ENCODE data around the gene GLP2R. TPM values are rescaled to one million over a fixed set of nuclear protein-coding genes. Genes with fewer than 3 reads are reported as not detected.

Gene GLP2R
- total and polyA plus RNA-seq, 2 of the 13 experiments (the other 11 are each of a cell fraction or from before 2014, with no cell fraction given) = 0.65 to 1.4 TPM

GRCh38 chr17:9818760-9819159 is 7.0 kb upstream of the GLP2R start (continued):
- TF ChIP-seq ZNF512B (CRISPR knock-in tag; IDR thresholded peaks at IDR 0.05; ENCODE audit: borderline replicate concordance) (no peak), FOSL2 (CRISPR knock-in tag; IDR thresholded peaks at IDR 0.05) (no peak), FOSL1 (CRISPR knock-in tag; IDR thresholded peaks at IDR 0.05; ENCODE audit: borderline replicate concordance) (no peak), RBFOX2 (IDR thresholded peaks at IDR 0.05; ENCODE audit: low read depth, low read length) (no peak), RBM22 (optimal IDR thresholded peaks at IDR 0.05; ENCODE audit: low read length) (no peak), MED8 (CRISPR knock-in tag; IDR thresholded peaks at IDR 0.05; ENCODE audit: insufficient replicate concordance) (no peak), BRCA1 (CRISPR knock-in tag; IDR thresholded peaks at IDR 0.05) (no peak)

GRCh38 chr17:9820448-9820847 is 5.3 kb upstream of the GLP2R start:
- intact Hi-C loops (cut with micrococcal nuclease; ENCODE audit: unreplicated experiment) = no loop called here
- no peaks in the 10 kb centered on the region for H4K20me1 ChIP-seq (ENCODE audit: insufficient read depth, low read length)
- no peak overlapping the region for H2AFZ ChIP-seq (ENCODE audit: low read length)
- TF ChIP-seq CEBPG (CRISPR knock-in tag; IDR thresholded peaks at IDR 0.05) = no peak
- no peak for TF ChIP-seq PLSCR1 (CRISPR knock-in tag; IDR thresholded peaks at IDR 0.05; ENCODE audit: borderline replicate concordance)
- TF ChIP-seq PAWR (CRISPR knock-in tag; IDR thresholded peaks at IDR 0.05; ENCODE audit: borderline replicate concordance) = no peak
- TF ChIP-seq CHCHD3 (CRISPR knock-in tag; IDR thresholded peaks at IDR 0.05) = no peak
- TF ChIP-seq FOXA3 (CRISPR knock-in tag; IDR thresholded peaks at IDR 0.05) = no peak
- TF ChIP-seq RERE (CRISPR knock-in tag; IDR thresholded peaks at IDR 0.05; ENCODE audit: low read depth) = no peak
- no peak for TF ChIP-seq ZNF781 (CRISPR knock-in tag; IDR thresholded peaks at IDR 0.05; ENCODE audit: borderline replicate concordance, not compliant biosample characterization)
- no peak for TF ChIP-seq ZNF720 (CRISPR knock-in tag; IDR thresholded peaks at IDR 0.05)
- FAIRE-seq (no peak), ATAC-seq (no peak), DNase-seq (ENCODE audit: low spot score) (no peak)
- ChIA-PET POLR2A (no interaction called here), CTCF (ENCODE audit: low intra/inter-chr PET ratio, low total read pairs) (no interaction called here)
- no TSS peak for BruUV-seq (replicated peaks)
- no peak overlapping the region for H3K27ac ChIP-seq (ENCODE audit: extremely low read length, insufficient read depth, low read length)
- in situ Hi-C loops (cut with HindIII; ENCODE audit: extremely low pct_ligation_motif_present, low pct_unique_long_range_greater_than_20kb) = no loop called here
- WGBS (ENCODE audit: low lambda C conversion rate) = 5% methylated on average over 3 of the region's 3 CpGs
- no peaks in the 10 kb centered on the region for H3K79me2 ChIP-seq (ENCODE audit: insufficient read depth, low read length)
- H3K36me3 ChIP-seq (replicated peaks in 1 of 2; ENCODE audit: control insufficient read depth in 1 of 2, insufficient read depth in 2 of 2, low read length in 2 of 2) = no peaks in the 10 kb centered on the region
- no peak overlapping the region for H3K4me3 ChIP-seq (replicated peaks in 1 of 3; ENCODE audit: insufficient read depth in 1 of 3, low read depth in 2 of 3, low read length in 3 of 3)
- no peaks in the 10 kb centered on the region for H3K9me3 ChIP-seq (ENCODE audit: low read length)
- no peaks in the 10 kb centered on the region for H3K4me1 ChIP-seq (ENCODE audit: insufficient read depth, low read length)
- H3K4me2 ChIP-seq (ENCODE audit: low read depth, low read length) = no peak overlapping the region
- peaks cover 1 to 12% of the 10 kb centered on the region in 2 experiments; a peak in 3 of 5 replicates for H3K27me3 ChIP-seq (ENCODE audit: control insufficient read depth in 1 of 2, insufficient read depth in 2 of 2, low read length in 2 of 2)
- H3K9ac ChIP-seq (ENCODE audit: insufficient read depth, low read depth, low read length) = no peak overlapping the region
